ENCODE data around the gene TMEM247.

GRCh38 chr2:46504221-46504620 is 24.9 kb downstream of the TMEM247 start:
- TF ChIP-seq EZH2 (optimal IDR thresholded peaks at IDR 0.05; ENCODE audit: low read depth, low read length) (no peak), CTCF (IDR thresholded peaks at IDR 0.05; ENCODE audit: low read length) (no peak), EZH2phosphoT487 (IDR thresholded peaks at IDR 0.05; ENCODE audit: low read length) (no peak)
